Activated T-cell treated with anti-CD3 and anti-CD28 coated beads, Interleukin-2, amount 50 U/mL, for 4 hours (primary cell): ENCODE results near the gene CDC20B. TPM values are rescaled to one million over a fixed set of nuclear protein-coding genes. Genes with fewer than 3 reads are reported as not detected.

Source experiments
- ATAC-seq, 2 donors: fragments of 200-7000 bp; cut with Tn5 transposase; one replicate each; pipeline ENCODE4 v1.10.0; 2021
- DNase-seq: peaks from one replicate; pipeline ENCODE4 v3.0.0-alpha.2; 2020
- H3K27me3 Mint-ChIP-seq: one replicate; pipeline ENCODE4 v1.8.0; 2021; ENCODE audit warnings: low read depth, mixed read lengths
- H3K36me3 Mint-ChIP-seq: one replicate; pipeline ENCODE4 v1.8.0; 2022; ENCODE audit warnings: mixed read lengths; ENCODE audit not compliant: insufficient read depth
- H3K4me1 Mint-ChIP-seq: one replicate; pipeline ENCODE4 v1.8.0; 2021; ENCODE audit warnings: low read depth, mixed read lengths
- H3K4me3 Mint-ChIP-seq: one replicate; pipeline ENCODE4 v1.8.0; 2021; ENCODE audit warnings: mild to moderate bottlenecking, moderate library complexity, mixed read lengths
- H3K9me3 Mint-ChIP-seq: one replicate; pipeline ENCODE4 v1.8.0; 2021; ENCODE audit warnings: mixed read lengths
- total RNA-seq, 3 donors: library from RNA; stranded (reverse); gene quantifications; one replicate each; pipeline ENCODE4 v1.2.1, GENCODE V29; 2021

Gene CDC20B
- total RNA-seq, 3 donors from 2014 or later = 0.11 to 0.16 TPM; not detected in 1

- no peaks in the 10 kb centered on the region for H3K9me3 Mint-ChIP-seq
- no peak overlapping the region for H3K4me3 Mint-ChIP-seq
- no peaks in the 10 kb centered on the region for H3K27me3 Mint-ChIP-seq
- DNase-seq (no peak), ATAC-seq (no peak)
- no peaks in the 10 kb centered on the region for H3K36me3 Mint-ChIP-seq
- H3K4me1 Mint-ChIP-seq = peaks cover 54% of the 10 kb centered on the region
Measured at GRCh38 chr5:55063899-55064298, 109.1 kb downstream of the CDC20B start.

DNA sequence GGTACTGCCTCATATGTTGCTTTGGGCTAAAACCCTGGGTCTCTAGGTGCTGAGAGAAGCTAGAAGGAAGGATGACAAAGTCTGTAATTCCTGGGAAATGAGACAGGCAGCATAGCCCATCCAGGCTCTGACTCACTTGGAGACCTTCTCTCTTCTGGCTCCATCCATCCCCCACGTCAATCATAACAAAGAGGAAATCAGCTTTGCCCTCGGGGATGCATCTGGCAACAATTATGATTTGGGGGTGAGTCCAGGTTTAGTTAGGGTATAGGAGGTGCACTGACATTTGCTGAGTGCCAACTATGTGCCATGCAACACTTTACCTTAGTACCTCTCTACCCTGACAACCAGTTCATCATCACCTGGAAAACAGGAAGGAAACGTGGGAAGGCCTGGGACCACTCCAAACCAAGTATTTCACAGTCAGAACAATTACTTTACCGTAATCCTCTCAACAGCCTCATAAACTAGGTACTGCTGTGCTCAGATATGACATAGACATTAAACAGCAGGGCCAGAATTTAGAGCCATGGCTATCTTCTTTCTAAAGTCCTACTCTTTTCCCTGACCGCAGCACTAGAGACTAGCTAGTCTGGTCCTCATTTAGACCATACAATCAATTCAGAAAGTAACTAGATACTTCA lies 109.6 kb downstream of the CDC20B start:
- H3K4me1 Mint-ChIP-seq = peaks cover 54% of the 10 kb centered on the region
- no peaks in the 10 kb centered on the region for H3K36me3 Mint-ChIP-seq
- no peaks in the 10 kb centered on the region for H3K9me3 Mint-ChIP-seq
- DNase-seq (no peak), ATAC-seq (no peak)
- H3K27me3 Mint-ChIP-seq = no peaks in the 10 kb centered on the region
- no peak overlapping the region for H3K4me3 Mint-ChIP-seq

Other genes with a start within 250 kb of the CDC20B start
- gene ESM1, start 187.6 kb downstream of the CDC20B start, total RNA-seq = under 1 TPM in 1 of 3 donors, not detected in 2; 0.18 TPM
- gene GZMK, start 148.9 kb downstream of the CDC20B start, total RNA-seq = under 1 TPM; 0.25 to 0.50 (median 0.35) TPM
- gene GZMA, start 70.5 kb downstream of the CDC20B start, total RNA-seq = 10 to 100 TPM in 1 of 3 donors, 1 to 10 TPM in 2; 5.6 to 14.4 (median 7.7) TPM
- under 1 TPM; 0.08 to 0.40 (median 0.16) TPM for gene GPX8, start 13.0 kb downstream of the CDC20B start, total RNA-seq
- gene MCIDAS, start 54.1 kb upstream of the CDC20B start, total RNA-seq = not detected
- gene CCNO, start 60.4 kb upstream of the CDC20B start, total RNA-seq = not detected
- gene DHX29, start 134.5 kb upstream of the CDC20B start, total RNA-seq = 10 to 100 TPM; 22.3 to 23.1 (median 22.5) TPM
- 100 to 1,000 TPM; 115 to 121 (median 117) TPM for gene MTREX, start 134.8 kb upstream of the CDC20B start, total RNA-seq